Small intestine (tissue), 7 donors: ENCODE measurements around the gene VPS13C. TPM values are rescaled to one million over a fixed set of nuclear protein-coding genes. Genes with fewer than 3 reads are reported as not detected.

Source experiments
- DNase-seq, 2 donors: peaks; one replicate each; pipeline versions ENCODE4 v3.0.0 to v3.0.0-alpha.2; 2013
- FAIRE-seq: peaks from 2 replicates; lab custom pipeline; 2012; peaks lifted over from hg19 to GRCh38; lab: Jason Lieb, UNC
- H3K27ac ChIP-seq, 3 donors: one replicate each; pipeline ENCODE4 v1.5.1; 2013; ENCODE audit warnings: low read length in 2 of 3, mild to moderate bottlenecking in 2 of 3, control low read depth in 1 of 3, inconsistent platforms in 1 of 3, low read depth in 1 of 3, moderate library complexity in 1 of 3
- H3K27me3 ChIP-seq, 3 donors: one replicate each; pipeline ENCODE4 v1.6.1; 2013; ENCODE audit warnings: low read length in 3 of 3, inconsistent platforms in 1 of 3; ENCODE audit not compliant: control insufficient read depth in 3 of 3, insufficient read depth in 3 of 3
- H3K36me3 ChIP-seq, 3 donors: one replicate each; pipeline ENCODE4 v1.6.1; 2013; ENCODE audit warnings: low read length in 3 of 3, inconsistent platforms in 1 of 3, low read depth in 1 of 3, mild to moderate bottlenecking in 1 of 3, moderate library complexity in 1 of 3; ENCODE audit not compliant: control insufficient read depth in 3 of 3, insufficient read depth in 2 of 3
- H3K4me1 ChIP-seq, 3 donors: one replicate each; pipeline ENCODE4 v1.6.1; 2013; ENCODE audit warnings: low read length in 2 of 3, inconsistent platforms in 1 of 3, low read depth in 1 of 3, mild to moderate bottlenecking in 1 of 3, moderate library complexity in 1 of 3; ENCODE audit not compliant: control insufficient read depth in 3 of 3, insufficient read depth in 2 of 3
- H3K4me3 ChIP-seq, 3 donors: one replicate each; pipeline ENCODE4 v1.5.1; 2013; ENCODE audit warnings: low read length in 3 of 3, control low read depth in 1 of 3, inconsistent platforms in 1 of 3, low read depth in 1 of 3, mild to moderate bottlenecking in 1 of 3, moderate library complexity in 1 of 3
- H3K9me3 ChIP-seq, 2 donors: one replicate each; pipeline ENCODE4 v1.6.1; 2013; ENCODE audit warnings: low read depth in 1 of 2, low read length in 1 of 2; ENCODE audit not compliant: control insufficient read depth in 2 of 2, insufficient read depth in 1 of 2
- WGBS, 3 donors: extraction: QIAGEN DNeasy Blood & Tissue Kit; methylation state at CpG; one replicate each; pipeline ENCODE4 v1.1.7; 2013; 5-methylcytosine and 5-hydroxymethylcytosine counted together
- polyA plus RNA-seq, 4 donors: library from polyadenylated mRNA; stranded (reverse) in 3 of 4; unstranded in 1 of 4; fragments of 200-250 nt in 3 of 4; fragments of 120-200 nt in 1 of 4; gene quantifications; one replicate each; pipeline versions ENCODE4 v1.2.1 to v1.2.3, GENCODE V29; 2013
- donor health status: healthy with polysubstance abuse.
- donor health status: control.
- donor health status: control.
- donor health status: Bipolar disorder and iron deficiency.
- donor health status: healthy.

VPS13C gene
- polyA plus RNA-seq, 4 donors: 7.3 to 49.2 (median 11.6) TPM

DNA sequence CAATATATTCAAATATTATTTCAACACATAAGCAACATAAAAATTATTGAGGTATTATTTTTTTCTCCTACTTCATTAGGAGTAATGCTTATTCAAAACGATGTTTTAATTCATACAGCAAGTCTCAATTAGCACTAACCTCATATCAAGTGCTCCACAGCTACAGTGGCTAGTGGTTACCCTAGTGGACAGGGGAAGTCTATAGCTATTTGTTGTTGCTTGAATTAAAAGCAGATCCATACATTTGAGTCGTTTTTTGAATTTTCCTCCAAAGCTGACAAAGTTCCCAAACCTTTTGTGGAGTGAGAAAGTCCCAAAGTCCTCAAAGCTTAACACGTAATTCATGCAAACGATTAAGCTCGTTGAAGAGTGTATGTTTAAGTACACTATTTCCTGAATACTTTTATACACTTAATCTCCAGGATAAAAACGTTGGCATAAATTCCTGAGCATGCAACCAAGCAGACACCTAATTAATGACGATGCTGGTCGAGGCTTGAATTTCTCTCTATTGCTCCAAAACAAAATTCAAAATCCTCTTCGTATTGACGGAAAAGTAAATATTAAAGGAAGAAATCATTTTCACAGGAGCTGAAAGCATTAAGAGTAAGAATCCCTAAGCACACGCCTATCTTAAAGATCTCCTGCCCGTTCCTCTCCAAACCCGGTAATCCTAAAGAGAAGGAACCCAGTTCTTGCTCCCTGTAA lies 985 bp downstream of the VPS13C start:
- H3K27me3 ChIP-seq: no peaks in the 10 kb centered on the region
- DNase-seq (peak; percentile 22 to 32), FAIRE-seq (no peak)
- H3K27ac ChIP-seq: peak overlapping the region; percentile 90 to 98 (median 96)
- WGBS, 3 donors: 2 to 5% (median 3%) methylated on average over 13 of the region's 13 CpGs
- H3K36me3 ChIP-seq: peaks cover 0 to 5% (median 0%) of the 10 kb centered on the region in 3 donors
- peaks cover 0 to 13% (median 2%) of the 10 kb centered on the region in 3 donors for H3K4me1 ChIP-seq
- no peaks in the 10 kb centered on the region for H3K9me3 ChIP-seq
- H3K4me3 ChIP-seq: peak overlapping the region; percentile 72 to 94 (median 94)

- H3K9me3 ChIP-seq: no peaks in the 10 kb centered on the region
- no peaks in the 10 kb centered on the region for H3K27me3 ChIP-seq
- no peak overlapping the region for H3K4me3 ChIP-seq
- H3K27ac ChIP-seq: no peak overlapping the region
- FAIRE-seq (no peak), DNase-seq (no peak)
- peaks cover 0 to 7% (median 4%) of the 10 kb centered on the region in 3 donors for H3K4me1 ChIP-seq
- peaks cover 0 to 5% (median 0%) of the 10 kb centered on the region in 3 donors for H3K36me3 ChIP-seq
- WGBS, 3 donors: 85 to 90% (median 89%) methylated on average over 5 of the region's 5 CpGs
Measured at GRCh38 chr15:62058327-62059028, 1.8 kb downstream of the VPS13C start.

GRCh38 chr15:62057341-62057980 lies 2.8 kb downstream of the VPS13C start:
- H3K4me1 ChIP-seq: peaks cover 0 to 5% (median 4%) of the 10 kb centered on the region in 3 donors
- H3K27me3 ChIP-seq: no peaks in the 10 kb centered on the region
- H3K9me3 ChIP-seq: no peaks in the 10 kb centered on the region
- WGBS, 3 donors: 54 to 79% (median 68%) methylated on average over 4 of the region's 4 CpGs
- peaks cover 0 to 5% (median 0%) of the 10 kb centered on the region in 3 donors for H3K36me3 ChIP-seq
- H3K4me3 ChIP-seq: no peak overlapping the region
- no peak for FAIRE-seq
- H3K27ac ChIP-seq: no peak overlapping the region
- no peak for DNase-seq

DNA sequence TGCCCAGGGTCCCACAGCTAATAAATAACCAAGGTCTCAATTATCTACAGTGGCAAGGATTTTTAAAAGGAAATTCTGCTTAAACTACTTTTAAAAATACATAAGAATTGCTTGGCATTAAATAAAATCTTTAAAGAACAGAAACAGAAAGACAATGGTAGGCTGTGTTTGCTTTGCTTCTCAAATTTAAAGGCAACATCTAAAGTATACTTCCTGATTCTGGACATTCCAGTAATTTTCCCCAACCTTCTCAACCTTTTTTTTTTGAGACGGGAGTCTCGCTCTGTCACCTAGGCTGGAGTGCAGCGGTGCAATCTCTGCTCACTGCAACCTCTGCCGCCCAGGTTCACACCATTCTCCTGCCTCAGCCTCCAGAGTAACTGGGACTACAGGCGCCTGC lies 5.3 kb downstream of the VPS13C start:
- Histone ChIP-seq H3K27ac (no peak overlapping the region), H3K4me3 (no peak overlapping the region), H3K27me3 (no peaks in the 10 kb centered on the region), H3K4me1 (peaks cover 0 to 5% (median 2%) of the 10 kb centered on the region in 3 donors), H3K9me3 (no peaks in the 10 kb centered on the region), H3K36me3 (peaks cover 0 to 5% (median 0%) of the 10 kb centered on the region in 3 donors)
- no peak for FAIRE-seq
- DNase-seq: no peak
- WGBS, 3 donors: 90 to 96% (median 93%) methylated on average over 5 of the region's 5 CpGs

DNA sequence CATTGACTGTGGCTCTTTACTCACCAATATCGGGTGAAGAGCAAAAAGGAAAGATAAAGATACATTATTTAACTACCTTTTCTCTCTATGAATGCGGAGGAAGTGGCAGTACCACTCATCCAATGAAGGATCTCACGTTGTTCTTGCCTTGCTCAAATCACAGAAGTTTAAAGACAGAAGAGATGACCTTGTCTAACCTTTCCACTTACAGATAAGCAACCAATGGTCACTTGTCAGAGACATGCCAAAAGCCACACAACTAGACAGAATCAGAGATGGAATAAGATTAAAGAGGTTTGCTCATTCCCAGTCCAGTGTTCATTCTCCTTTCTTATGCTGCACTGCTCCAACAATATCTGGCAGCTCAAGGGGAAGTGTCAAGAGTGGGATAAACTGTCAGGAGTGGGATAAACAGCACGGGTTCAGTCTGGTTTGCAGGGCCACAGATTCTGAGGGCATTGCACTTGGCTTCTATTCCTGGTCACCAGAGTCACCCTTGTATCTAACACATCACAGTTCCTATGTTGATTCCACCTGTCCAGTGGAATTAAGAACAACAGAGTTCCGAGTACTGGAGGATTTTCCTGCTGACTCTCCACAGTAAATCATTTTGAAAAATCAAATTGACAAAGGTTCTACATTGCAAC lies 6.7 kb downstream of the VPS13C start:
- Histone ChIP-seq H3K4me1 (peaks cover 0 to 5% (median 2%) of the 10 kb centered on the region in 3 donors), H3K27me3 (no peaks in the 10 kb centered on the region), H3K9me3 (no peaks in the 10 kb centered on the region), H3K27ac (no peak overlapping the region), H3K36me3 (peaks cover 0 to 5% (median 0%) of the 10 kb centered on the region in 3 donors), H3K4me3 (no peak overlapping the region)
- WGBS, 3 donors: 62 to 67% (median 65%) methylated on average over 5 of the region's 5 CpGs
- FAIRE-seq (no peak), DNase-seq (no peak)

DNA sequence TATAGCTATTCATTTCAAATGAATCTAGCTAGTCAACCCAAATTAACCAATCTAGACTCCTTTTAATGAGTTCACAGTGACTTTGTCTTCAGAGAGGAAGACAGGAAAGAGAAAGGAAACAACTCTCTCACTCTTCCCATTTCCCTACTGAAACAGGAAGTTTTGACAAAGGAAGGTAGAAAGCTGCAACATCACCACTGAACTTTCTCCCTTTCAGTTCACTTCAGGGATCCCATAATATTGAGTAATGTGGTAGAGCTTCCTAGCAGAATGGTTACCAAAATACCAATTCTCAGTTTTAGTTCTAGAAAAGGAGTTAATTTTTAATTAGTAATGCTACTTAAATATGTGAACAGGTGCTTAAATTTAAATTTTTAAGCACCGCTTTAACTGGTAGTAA lies 7.5 kb downstream of the VPS13C start:
- no peaks in the 10 kb centered on the region for H3K9me3 ChIP-seq
- H3K27ac ChIP-seq: no peak overlapping the region
- H3K4me1 ChIP-seq: peaks cover 0 to 3% (median 2%) of the 10 kb centered on the region in 3 donors
- H3K4me3 ChIP-seq: no peak overlapping the region
- no peaks in the 10 kb centered on the region for H3K27me3 ChIP-seq
- 95 to 98% (median 97%) methylated on average over 1 of the region's 1 CpG for WGBS, 3 donors
- no peak for DNase-seq
- H3K36me3 ChIP-seq: peaks cover 0 to 5% (median 0%) of the 10 kb centered on the region in 3 donors
- FAIRE-seq: no peak

DNA sequence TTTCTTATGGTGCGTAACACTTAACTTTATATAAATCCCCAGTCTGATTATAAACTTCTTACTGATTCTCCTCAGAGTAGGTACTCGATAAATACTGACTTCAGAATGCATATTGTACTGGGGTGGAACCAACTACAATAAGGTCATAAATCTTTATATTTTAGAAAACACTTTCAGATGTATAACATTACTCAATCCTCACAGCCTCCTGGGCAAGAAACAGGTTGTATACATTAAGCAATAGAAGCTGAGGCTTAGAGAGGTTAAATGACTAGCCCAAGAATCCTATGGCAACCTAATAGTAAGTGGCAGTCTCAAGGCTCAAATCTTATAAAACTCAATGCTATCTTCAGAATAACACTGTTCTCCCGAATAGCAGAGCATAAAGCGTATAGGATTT lies 9.1 kb downstream of the VPS13C start:
- Histone ChIP-seq H3K4me1 (peaks cover 0 to 3% (median 2%) of the 10 kb centered on the region in 3 donors), H3K9me3 (no peaks in the 10 kb centered on the region), H3K27ac (no peak overlapping the region), H3K36me3 (no peaks in the 10 kb centered on the region), H3K4me3 (no peak overlapping the region), H3K27me3 (no peaks in the 10 kb centered on the region)
- peak in 1 of 2 donors; percentile 18 for DNase-seq
- FAIRE-seq: no peak
- WGBS, 3 donors: 90 to 94% (median 92%) methylated on average over 4 of the region's 4 CpGs

- Histone ChIP-seq H3K4me1 (peaks cover 0 to 3% (median 2%) of the 10 kb centered on the region in 3 donors), H3K36me3 (no peaks in the 10 kb centered on the region), H3K27ac (peak overlapping the region in 1 of 3 donors; percentile 11), H3K9me3 (no peaks in the 10 kb centered on the region), H3K4me3 (no peak overlapping the region), H3K27me3 (no peaks in the 10 kb centered on the region)
- DNase-seq: no peak
- WGBS, 3 donors: 42 to 72% (median 44%) methylated on average over 1 of the region's 1 CpG
- FAIRE-seq: no peak
Measured at GRCh38 chr15:62050115-62050514, 10.1 kb downstream of the VPS13C start.
